Iris pigment epithelial cell (primary cell): ENCODE measurements around the gene RASSF8.
"Not testable (repeated sequence)": the region's sequence is repeated elsewhere in the genome, so short reads cannot be mapped to it uniquely, and the experiment has no call there.

ENCODE experiments used
- DNase-seq: peaks from one replicate; pipeline ENCODE4 v3.0.0-alpha.2; 2011; ENCODE audit warnings: low read depth

The RASSF8 gene

GRCh38 chr12:26029736-26030022, 71.2 kb downstream of the RASSF8 start:
- no peak for DNase-seq

GRCh38 chr12:26030371-26030770, 71.9 kb downstream of the RASSF8 start:
- DNase-seq: no peak

DNA sequence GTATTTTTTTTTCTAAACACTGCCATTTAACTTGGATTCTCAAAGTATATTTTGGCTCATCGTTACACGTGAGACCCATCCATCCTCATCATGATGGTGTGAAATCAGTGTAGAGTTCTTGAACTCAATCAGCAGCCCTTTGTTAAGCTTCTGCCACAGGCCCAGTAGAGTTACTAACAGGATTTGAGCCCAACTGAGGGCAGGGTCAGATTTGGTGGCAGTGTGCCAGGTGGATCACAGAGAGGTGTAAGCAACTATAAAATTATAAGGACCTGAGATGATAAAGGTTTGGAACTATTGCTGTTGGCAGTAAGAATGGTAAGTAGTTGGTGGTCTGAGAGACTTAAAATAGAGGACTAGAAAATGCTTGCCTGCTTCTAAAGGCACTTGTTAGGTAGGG, 72.8 kb downstream of the RASSF8 start:
- DNase-seq: no peak

DNA sequence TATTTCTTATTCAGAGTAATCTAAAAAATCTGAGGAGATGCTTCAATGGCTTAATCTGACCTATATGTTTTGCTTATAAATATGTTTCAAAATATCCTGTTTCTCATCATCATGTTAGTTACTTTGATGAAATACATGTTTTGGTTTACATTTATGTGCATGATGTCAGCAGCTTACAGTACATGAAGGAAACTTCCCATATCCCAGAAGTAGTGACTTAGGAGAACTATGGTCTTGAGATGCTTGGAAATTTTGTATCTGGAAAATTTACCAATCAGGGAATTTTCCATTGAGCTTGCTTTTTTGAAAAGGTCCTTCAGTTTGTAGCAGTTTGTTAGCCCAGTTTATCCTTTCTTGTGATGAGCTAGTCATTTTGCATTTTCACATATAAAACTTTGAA, 73.3 kb downstream of the RASSF8 start:
- no peak for DNase-seq

DNA sequence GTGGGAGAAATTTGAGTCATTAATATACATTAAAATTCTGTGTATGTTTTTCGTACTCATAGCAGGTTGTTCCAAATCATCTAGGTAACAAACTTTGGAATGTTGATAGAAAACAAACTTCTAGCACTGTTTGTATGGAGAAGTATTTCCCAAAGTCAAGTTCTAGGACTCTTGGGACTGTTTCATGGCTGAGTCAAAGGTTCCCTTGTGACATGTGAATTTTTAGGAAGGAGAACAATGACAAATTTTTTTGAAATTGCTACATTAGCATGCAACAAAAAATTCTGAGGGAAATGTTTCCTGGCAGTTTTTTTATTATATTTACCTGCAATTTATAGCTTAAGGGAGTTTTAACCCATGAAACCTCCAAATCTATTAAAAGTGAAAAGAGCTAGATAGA, 73.8 kb downstream of the RASSF8 start:
- no peak for DNase-seq

- DNase-seq: peak; percentile 58
Measured at GRCh38 chr12:26032719-26033241, 74.3 kb downstream of the RASSF8 start.

DNA sequence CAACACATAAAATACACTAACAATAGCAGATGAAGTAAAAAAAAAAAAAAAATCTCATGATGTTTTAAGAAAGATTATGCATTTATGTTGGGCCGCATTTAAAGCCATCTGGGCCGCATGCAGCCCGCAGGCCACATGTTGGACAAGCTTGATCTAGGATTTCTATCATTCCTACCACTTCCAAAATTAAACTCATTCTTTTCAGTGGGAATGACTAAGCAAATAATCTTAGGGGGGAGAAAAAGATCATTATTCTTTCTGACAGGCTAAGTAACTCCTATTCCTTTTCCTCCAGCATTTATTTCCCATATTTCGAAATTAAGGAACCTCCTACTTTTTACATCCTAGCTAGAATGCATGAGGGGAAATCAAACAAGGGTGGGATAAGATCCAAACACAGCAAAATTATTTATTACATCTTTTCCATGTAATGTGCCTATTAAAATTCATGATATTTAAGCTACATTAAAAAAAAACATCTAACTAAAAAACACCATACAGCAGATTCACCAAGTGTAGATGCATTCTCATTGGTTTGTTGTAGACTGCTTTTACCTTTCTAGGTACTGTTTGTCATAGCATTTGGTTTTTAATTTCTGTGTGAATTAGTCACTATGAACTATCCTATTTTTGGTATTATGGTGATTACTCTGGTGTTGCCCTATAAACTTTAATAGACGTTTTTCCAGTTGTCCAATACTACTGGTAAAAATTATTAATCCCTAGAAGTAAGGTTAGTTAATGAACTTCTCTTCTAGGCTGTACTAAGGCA, 76.1 kb downstream of the RASSF8 start:
- DNase-seq: no peak

GRCh38 chr12:26036877-26037276, 78.4 kb downstream of the RASSF8 start:
- DNase-seq: no peak

DNA sequence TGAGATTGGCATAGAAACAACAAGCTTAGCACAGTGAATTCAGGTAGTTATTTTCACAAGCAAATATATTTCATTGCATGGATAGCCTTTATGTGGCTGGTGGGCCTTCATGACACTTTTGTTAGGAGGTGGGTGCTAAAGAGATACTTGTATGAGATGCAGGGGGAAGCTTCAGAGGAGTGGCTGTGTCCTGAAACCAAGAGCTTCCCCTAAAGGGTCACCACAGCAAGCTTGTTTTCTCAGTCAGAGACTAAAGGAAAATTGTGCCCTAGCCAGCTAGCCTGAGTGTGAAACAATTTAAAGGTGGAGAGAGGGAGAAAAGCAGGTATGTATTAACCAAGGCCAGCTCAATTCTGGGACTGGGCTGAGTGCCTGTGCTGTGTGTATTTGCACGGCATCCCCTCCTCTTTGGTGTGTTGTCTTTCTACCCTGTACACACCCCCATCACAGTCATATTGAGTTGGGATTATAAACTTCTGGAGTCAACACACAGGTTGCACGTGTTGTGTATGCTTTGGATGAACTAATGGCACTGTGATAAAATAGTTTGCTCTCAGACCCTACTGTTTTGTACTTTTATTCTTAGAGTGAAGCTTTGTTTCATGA, 79.2 kb downstream of the RASSF8 start:
- no peak for DNase-seq

GRCh38 chr12:26042645-26043044, 84.2 kb downstream of the RASSF8 start:
- no peak for DNase-seq

- no peak for DNase-seq
Measured at GRCh38 chr12:26043135-26044006, 84.9 kb downstream of the RASSF8 start.

DNA sequence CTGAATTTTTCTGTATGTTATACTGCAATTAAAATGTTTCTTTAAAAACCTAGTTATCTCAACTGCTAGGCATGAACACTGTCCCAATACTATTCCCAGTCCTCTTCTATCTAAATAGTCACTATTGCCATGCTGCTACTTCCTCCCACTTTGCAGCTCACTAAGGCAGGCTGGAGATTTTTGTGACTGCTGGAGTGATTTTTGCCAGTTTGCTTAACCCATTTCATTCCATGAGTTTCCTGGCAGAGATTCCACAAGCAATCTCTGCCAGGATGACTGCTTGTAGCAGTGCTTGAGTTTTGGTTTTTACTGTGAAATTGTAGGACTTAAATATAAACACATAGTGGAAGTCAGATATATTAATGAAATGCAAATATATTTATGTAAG, 85.5 kb downstream of the RASSF8 start:
- no peak for DNase-seq

- no peak for DNase-seq
Measured at GRCh38 chr12:26044592-26044991, 86.1 kb downstream of the RASSF8 start.

DNA sequence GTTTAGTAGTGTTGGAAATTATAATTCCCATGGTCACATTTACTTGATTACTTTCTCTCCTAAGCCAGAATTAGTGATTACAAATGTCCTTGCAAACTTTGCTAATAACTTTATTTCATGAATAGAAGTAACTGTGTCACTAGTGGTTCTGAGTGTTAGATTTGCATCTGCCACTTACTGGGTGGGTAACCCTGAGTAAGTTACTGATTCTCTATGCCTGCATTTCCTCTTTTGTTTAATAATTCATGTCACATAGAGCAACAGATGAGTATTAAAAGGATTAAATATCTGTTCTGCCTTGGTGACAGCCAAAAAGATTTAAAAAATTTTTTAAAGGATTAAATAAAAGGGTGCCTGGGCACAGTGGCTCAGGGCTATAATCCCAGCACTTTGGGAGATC, 87.7 kb downstream of the RASSF8 start:
- DNase-seq: no peak

- DNase-seq: no peak
Measured at GRCh38 chr12:26046906-26047305, 88.4 kb downstream of the RASSF8 start.

- no peak for DNase-seq
Measured at GRCh38 chr12:26047401-26048226, 89.1 kb downstream of the RASSF8 start.

- DNase-seq: no peak
Measured at GRCh38 chr12:26052652-26053051, 94.2 kb downstream of the RASSF8 start.

DNA sequence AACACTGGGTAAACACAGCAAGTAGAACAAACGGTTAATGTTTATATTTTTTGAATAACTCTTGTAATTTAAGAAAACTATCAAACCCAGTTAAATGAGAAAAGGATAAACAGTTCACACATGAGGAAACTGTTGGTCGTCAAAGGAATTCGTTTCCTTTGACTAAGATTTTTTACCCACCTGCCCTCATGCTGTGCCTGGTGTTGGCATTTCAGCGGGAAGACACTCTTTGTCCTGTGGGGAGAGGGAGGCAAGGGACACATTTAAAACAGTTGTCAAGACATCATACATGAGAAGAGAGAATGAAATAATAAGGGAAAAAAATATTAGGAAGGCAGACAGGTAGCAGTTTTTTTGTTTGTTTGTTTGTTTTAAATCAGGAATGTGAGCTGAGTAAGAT, 95.9 kb downstream of the RASSF8 start:
- no peak for DNase-seq

- DNase-seq: no peak
Measured at GRCh38 chr12:26055087-26055486, 96.6 kb downstream of the RASSF8 start.

DNA sequence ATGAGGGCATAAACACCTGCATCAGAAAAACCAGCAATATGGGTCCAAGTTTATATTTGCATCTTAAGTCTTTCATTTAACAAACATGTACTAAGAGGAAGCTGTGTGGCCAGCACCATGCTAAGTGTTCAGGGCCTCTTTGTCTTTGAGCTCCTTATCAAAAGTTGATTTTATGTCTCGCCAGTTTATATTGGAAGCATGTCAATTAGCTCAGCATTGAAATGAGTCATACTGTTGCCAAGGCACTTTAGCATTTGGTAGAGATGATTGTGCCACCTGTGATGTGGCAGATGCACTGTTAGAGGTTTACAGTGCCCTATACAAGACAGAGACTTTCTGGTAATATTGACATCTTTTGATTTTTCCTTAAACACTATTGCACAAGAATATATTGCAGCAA, 97.9 kb downstream of the RASSF8 start:
- peak; percentile 37 for DNase-seq

- not testable (repeated sequence) for DNase-seq
Measured at GRCh38 chr12:26057271-26057670, 98.8 kb downstream of the RASSF8 start.

- no peak for DNase-seq
Measured at GRCh38 chr12:26058308-26058707, 99.8 kb downstream of the RASSF8 start.
